WERI-Rb-1 (cell line): ENCODE measurements around the gene IL1RAPL2.

Experiments
- DNase-seq: peaks from one replicate; pipeline ENCODE4 v3.0.0-alpha.2; 2020
- H3K27ac ChIP-seq: fragments of 250-450 bp; sonication (Bioruptor Pico); 2 replicates; pipeline ENCODE4 v1.5.1; 2020; ENCODE audit warnings: mild to moderate bottlenecking, moderate library complexity
- H3K27me3 ChIP-seq: fragments of 250-450 bp; sonication (Bioruptor Pico); 2 replicates; pipeline ENCODE4 v1.5.1; 2021; ENCODE audit warnings: mild to moderate bottlenecking, low read depth, moderate library complexity; ENCODE audit not compliant: insufficient read depth, severe bottlenecking
- H3K36me3 ChIP-seq: fragments of 250-450 bp; sonication (Bioruptor Pico); 2 replicates; pipeline ENCODE4 v1.5.1; 2020; ENCODE audit warnings: mild to moderate bottlenecking, moderate library complexity
- H3K4me3 ChIP-seq: 2 replicates; pipeline ENCODE4 v1.5.1; 2011; ENCODE audit warnings: low read depth, mild to moderate bottlenecking, control low read depth, low read length
- H3K9me3 ChIP-seq: fragments of 250-450 bp; sonication (Bioruptor Pico); 2 replicates; pipeline ENCODE4 v1.5.1; 2021; ENCODE audit warnings: mild to moderate bottlenecking, moderate library complexity; ENCODE audit not compliant: severe bottlenecking
- TF ChIP-seq, protein P1 (sequence below): IDR thresholded peaks from 2 replicates; pipeline ENCODE4 v1.5.1; 2011; ENCODE audit warnings: low read depth, mild to moderate bottlenecking, control low read depth, inconsistent platforms, low read length

The IL1RAPL2 gene

DNA sequence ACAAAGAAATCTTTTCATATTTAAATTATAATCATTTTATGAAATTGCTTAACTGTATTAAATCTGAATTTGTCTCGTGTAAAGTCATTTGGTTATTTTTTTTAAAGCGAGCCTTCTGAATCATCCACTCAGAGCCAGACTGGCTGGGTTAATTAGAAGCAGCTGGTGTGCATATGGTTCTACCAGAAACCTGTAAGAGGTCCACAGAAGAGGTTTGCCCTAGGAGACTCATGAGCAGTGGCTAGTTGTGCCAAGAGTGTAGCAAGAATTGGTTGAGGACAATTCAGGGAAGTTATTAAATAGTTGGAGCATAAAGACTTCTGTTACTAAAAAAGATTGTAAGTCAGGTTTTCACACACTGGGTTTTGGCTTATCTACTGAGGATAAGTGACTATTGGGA, 267.4 kb downstream of the IL1RAPL2 start:
- H3K27me3 ChIP-seq, result peaks cover 10% of the 10 kb centered on the region
- no peak overlapping the region for H3K4me3 ChIP-seq
- no peak for DNase-seq
- H3K36me3 ChIP-seq, result no peaks in the 10 kb centered on the region
- no peaks in the 10 kb centered on the region for H3K9me3 ChIP-seq
- H3K27ac ChIP-seq, result no peak overlapping the region
- TF ChIP-seq, protein P1, sequence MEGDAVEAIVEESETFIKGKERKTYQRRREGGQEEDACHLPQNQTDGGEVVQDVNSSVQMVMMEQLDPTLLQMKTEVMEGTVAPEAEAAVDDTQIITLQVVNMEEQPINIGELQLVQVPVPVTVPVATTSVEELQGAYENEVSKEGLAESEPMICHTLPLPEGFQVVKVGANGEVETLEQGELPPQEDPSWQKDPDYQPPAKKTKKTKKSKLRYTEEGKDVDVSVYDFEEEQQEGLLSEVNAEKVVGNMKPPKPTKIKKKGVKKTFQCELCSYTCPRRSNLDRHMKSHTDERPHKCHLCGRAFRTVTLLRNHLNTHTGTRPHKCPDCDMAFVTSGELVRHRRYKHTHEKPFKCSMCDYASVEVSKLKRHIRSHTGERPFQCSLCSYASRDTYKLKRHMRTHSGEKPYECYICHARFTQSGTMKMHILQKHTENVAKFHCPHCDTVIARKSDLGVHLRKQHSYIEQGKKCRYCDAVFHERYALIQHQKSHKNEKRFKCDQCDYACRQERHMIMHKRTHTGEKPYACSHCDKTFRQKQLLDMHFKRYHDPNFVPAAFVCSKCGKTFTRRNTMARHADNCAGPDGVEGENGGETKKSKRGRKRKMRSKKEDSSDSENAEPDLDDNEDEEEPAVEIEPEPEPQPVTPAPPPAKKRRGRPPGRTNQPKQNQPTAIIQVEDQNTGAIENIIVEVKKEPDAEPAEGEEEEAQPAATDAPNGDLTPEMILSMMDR, result no peak

DNA sequence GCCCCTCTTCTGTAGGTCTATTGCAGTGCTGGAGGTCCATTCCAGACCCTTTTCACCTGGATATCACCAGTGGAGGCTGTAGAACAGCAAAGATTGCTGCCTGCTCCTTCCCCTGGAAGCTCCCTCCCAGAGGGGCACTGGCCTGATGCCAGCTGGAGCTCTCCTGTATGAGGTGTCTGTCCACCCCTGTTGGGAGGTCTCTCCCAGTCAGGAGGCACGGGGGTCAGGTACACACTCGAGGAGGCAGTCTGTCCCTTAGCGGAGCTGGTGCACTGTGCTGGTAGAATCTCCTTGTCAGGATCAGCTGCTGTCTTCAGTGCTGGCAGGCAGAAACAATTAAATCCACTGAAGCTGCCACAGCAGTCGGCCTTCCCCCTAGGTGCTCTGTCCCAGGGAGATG, 276.6 kb downstream of the IL1RAPL2 start:
- H3K27ac ChIP-seq, result no peak overlapping the region
- H3K36me3 ChIP-seq, result no peaks in the 10 kb centered on the region
- TF ChIP-seq, protein P1, result no peak
- no peak overlapping the region for H3K4me3 ChIP-seq
- DNase-seq, result no peak
- no peaks in the 10 kb centered on the region for H3K9me3 ChIP-seq
- peaks cover 9% of the 10 kb centered on the region for H3K27me3 ChIP-seq

DNA sequence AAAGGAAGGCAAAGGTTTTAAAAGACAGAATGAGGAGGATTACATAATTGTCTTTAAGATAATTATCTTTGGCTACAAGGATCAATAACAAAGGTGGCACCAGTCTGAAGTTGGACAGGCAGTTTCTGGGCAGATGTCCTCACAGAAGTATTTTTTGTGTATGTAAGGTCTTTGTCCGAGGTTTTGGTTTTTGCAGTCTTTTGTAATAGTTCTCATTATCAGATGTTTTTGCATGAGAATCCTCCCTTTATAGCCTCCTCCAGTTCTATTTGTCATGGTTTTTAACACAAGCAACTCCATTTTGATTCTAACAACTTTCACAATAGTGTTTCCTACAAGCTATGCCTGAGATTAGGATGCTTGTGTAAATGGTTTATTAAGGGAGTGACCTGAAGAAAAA, 286.2 kb downstream of the IL1RAPL2 start:
- H3K27ac ChIP-seq, result no peak overlapping the region
- H3K9me3 ChIP-seq, result no peaks in the 10 kb centered on the region
- DNase-seq, result no peak
- no peak overlapping the region for H3K4me3 ChIP-seq
- H3K36me3 ChIP-seq, result no peaks in the 10 kb centered on the region
- TF ChIP-seq, protein P1, result no peak
- H3K27me3 ChIP-seq, result no peaks in the 10 kb centered on the region

DNA sequence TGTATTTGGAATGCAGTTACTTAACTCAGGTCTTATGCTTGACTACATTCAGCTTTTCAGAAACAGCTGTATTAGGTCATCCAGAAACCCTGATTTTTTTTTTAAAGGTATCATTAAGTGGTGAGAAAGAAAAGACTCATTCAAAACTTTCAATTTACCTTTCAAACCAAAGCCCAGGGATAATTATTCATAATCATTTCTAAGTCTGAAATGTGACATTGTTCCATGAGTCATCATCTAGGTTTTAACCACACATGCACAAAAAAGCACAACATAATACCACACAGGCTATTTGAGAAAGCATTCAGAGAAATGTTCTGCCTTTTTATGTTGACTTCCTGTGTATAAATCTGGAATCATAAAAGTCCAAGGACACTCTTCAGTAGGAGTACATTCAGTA, 288.2 kb downstream of the IL1RAPL2 start:
- TF ChIP-seq, protein P1, result no peak
- no peak overlapping the region for H3K27ac ChIP-seq
- no peak for DNase-seq

DNA sequence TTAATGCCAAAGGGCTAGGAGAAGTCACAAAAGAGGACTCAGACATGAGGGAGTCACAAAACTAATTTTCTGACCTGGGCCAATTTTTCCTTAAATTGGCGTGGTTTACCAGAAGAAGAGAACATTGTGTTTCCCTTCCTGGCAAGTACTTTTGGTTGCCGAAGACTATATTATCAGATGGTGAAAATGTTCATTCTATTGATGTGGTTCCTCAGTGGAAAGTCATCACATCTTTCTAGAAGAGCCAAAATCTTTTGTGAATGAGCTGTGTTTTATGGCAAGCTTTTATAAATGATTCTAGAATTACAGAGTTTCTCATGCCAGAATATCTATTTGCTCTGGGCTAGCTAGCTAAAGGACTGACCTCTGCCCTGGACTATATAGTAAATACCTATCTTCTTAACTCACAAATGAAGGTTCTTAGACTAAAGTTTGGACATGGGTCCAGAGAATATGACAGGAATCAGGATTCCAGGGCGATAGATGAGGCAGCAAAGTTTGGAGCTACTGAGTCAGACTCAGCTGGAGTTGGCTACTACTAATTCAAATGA, 288.9 kb downstream of the IL1RAPL2 start:
- Histone ChIP-seq H3K4me3 (no peak overlapping the region), H3K27ac (no peak overlapping the region), H3K27me3 (no peaks in the 10 kb centered on the region), H3K9me3 (no peaks in the 10 kb centered on the region), H3K36me3 (no peaks in the 10 kb centered on the region)
- no peak for DNase-seq
- TF ChIP-seq, protein P1, result no peak

More for the DNA sequence above, 288.2 kb downstream of the IL1RAPL2 start:
- H3K36me3 ChIP-seq, result no peaks in the 10 kb centered on the region
- no peaks in the 10 kb centered on the region for H3K9me3 ChIP-seq
- H3K27me3 ChIP-seq, result no peaks in the 10 kb centered on the region
- H3K4me3 ChIP-seq, result no peak overlapping the region

DNA sequence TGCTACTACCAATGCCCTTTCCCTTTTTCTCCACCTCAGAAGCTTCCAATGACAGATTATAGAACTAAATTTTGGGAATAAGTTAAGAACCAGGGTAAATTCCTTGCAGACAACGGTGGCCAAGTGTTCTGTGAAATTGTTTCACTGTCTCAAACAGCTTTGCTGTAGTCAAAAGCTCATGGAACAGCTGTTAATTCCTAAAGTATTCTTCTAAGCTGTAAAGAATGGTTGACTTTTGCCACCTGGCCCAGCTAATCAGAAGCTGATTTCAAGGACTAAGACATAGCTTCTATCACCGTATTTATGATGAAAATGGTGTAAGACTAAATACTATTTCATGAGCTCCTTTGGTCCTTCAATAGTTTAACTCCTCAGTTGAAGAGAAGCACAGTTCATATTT, 297.5 kb downstream of the IL1RAPL2 start:
- H3K36me3 ChIP-seq, result no peaks in the 10 kb centered on the region

More for the DNA sequence above, 297.5 kb downstream of the IL1RAPL2 start:
- no peak for DNase-seq
- TF ChIP-seq, protein P1, result no peak
- Histone ChIP-seq H3K9me3 (no peaks in the 10 kb centered on the region), H3K27ac (no peak overlapping the region), H3K4me3 (no peak overlapping the region), H3K27me3 (peaks cover 17% of the 10 kb centered on the region)
